Progenitor cell of endocrine pancreas (in vitro differentiated cells): Measurements from ENCODE around the gene CNPY1. TPM values are rescaled to one million over a fixed set of nuclear protein-coding genes. Genes with fewer than 3 reads are reported as not detected.

ENCODE experiments used
- DNase-seq: peaks from one replicate; pipeline ENCODE4 v3.0.0; 2021; ENCODE audit warnings: low spot score; ENCODE audit not compliant: unreplicated experiment
- H3K27ac Mint-ChIP-seq: 2 replicates; pipeline ENCODE4 v1.8.0; 2021; ENCODE audit warnings: mild to moderate bottlenecking, moderate library complexity, mixed read lengths
- H3K27me3 Mint-ChIP-seq: 2 replicates; pipeline ENCODE4 v1.8.0; 2021; ENCODE audit warnings: mixed read lengths
- H3K36me3 Mint-ChIP-seq: 2 replicates; pipeline ENCODE4 v1.8.0; 2022; ENCODE audit warnings: mixed read lengths; ENCODE audit not compliant: insufficient read depth
- H3K4me1 Mint-ChIP-seq: 2 replicates; pipeline ENCODE4 v1.8.0; 2021; ENCODE audit warnings: low read depth, mixed read lengths
- H3K4me3 Mint-ChIP-seq: 2 replicates; pipeline ENCODE4 v1.8.0; 2021; ENCODE audit warnings: low read depth, mild to moderate bottlenecking, moderate library complexity, mixed read lengths
- H3K9me3 Mint-ChIP-seq: 2 replicates; pipeline ENCODE4 v1.8.0; 2021; ENCODE audit warnings: low read depth, mixed read lengths
- CTCF ChIP-seq: fragments of 200-600 bp; sonication (generic); IDR thresholded peaks from one replicate; pipeline ENCODE4 v1.5.0; 2021; ENCODE audit warnings: antibody characterized with exemption, mild to moderate bottlenecking; ENCODE audit not compliant: unreplicated experiment
- total RNA-seq: library from RNA; stranded (reverse); gene quantifications from 2 replicates; pipeline ENCODE4 v1.2.1, GENCODE V29; 2021

Gene CNPY1
- total RNA-seq, 1 donor from 2014 or later, result not detected

DNA sequence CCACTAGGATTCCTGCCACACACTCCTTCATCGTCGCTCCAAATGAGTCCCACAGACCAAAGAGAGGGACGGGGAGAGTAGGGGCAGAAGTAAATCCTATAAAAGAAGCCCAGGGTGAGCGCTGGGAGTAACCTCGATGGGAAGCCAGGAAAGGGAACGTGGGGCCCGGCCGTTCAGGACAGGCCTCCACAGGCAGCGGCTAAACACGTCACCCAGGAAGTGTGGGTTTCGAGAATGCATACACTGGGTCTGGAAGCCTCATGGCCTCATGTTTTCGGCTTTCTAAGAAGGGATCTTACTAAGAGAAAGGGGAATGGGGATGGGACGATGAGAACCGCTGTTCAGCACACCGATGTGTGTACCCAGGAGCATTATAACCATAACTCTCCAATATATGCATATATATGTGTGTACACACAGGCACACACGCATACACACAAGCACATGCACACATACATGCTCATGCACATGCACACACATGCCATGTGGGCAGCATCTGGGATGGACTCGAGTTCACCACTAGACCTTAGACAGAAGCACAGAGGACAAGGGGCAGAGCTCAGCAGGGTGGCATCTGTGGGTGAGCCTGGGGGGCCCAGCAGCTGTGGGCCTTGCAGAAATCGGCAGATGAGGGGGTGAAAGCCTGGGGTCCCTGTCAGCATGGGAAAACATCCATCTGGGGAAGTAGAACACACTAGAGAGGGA, 14.8 kb upstream of the CNPY1 start:
- no peak overlapping the region for H3K27ac Mint-ChIP-seq
- H3K9me3 Mint-ChIP-seq, result no peaks in the 10 kb centered on the region
- no peaks in the 10 kb centered on the region for H3K4me1 Mint-ChIP-seq
- H3K27me3 Mint-ChIP-seq, result peaks cover 15% of the 10 kb centered on the region
- no peak for TF ChIP-seq CTCF
- H3K36me3 Mint-ChIP-seq, result no peaks in the 10 kb centered on the region
- DNase-seq, result no peak
- H3K4me3 Mint-ChIP-seq, result no peak overlapping the region

GRCh38 chr7:155560196-155560885, 14.0 kb upstream of the CNPY1 start:
- TF ChIP-seq CTCF, result no peak
- Mint-ChIP-seq H3K27ac (no peak overlapping the region), H3K4me3 (no peak overlapping the region), H3K9me3 (no peaks in the 10 kb centered on the region), H3K36me3 (no peaks in the 10 kb centered on the region), H3K4me1 (peaks cover 2% of the 10 kb centered on the region), H3K27me3 (peaks cover 15% of the 10 kb centered on the region)
- DNase-seq, result no peak

DNA sequence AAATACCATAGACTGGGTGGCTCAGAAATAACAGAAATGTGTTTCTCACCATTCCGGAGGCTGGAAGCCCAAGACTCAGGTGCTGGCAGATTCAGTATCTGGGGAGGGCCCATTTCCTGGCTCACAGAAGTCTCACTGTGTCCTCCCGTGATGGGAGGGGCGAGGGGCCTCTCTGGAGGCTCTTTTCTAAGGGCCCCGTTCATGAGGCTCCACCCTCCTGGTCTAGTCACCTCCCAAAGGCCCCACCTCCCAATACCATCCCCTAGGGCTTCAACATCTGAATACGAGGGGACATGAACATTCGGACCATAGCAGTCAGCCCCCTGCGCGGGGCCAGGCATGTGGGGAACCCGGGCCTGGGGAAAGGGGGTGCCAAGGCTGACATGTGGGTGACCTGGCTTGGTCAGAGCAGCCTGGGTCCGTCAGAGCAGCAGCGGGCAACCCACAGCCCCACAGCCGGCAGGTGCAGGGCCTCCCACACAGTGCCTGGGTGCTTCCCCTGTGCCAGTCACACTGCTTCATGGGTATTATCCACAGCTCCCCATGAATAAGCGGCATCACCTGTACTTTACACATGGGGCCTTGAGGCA, 13.3 kb upstream of the CNPY1 start:
- H3K27ac Mint-ChIP-seq, result no peak overlapping the region
- DNase-seq, result no peak
- no peak for TF ChIP-seq CTCF
- peaks cover 2% of the 10 kb centered on the region for H3K4me1 Mint-ChIP-seq
- no peaks in the 10 kb centered on the region for H3K9me3 Mint-ChIP-seq
- H3K36me3 Mint-ChIP-seq, result no peaks in the 10 kb centered on the region
- no peak overlapping the region for H3K4me3 Mint-ChIP-seq
- H3K27me3 Mint-ChIP-seq, result peaks cover 15% of the 10 kb centered on the region

GRCh38 chr7:155558961-155559360, 12.6 kb upstream of the CNPY1 start:
- no peak for TF ChIP-seq CTCF
- Mint-ChIP-seq H3K4me1 (peaks cover 2% of the 10 kb centered on the region), H3K36me3 (no peaks in the 10 kb centered on the region), H3K27ac (no peak overlapping the region), H3K27me3 (peaks cover 15% of the 10 kb centered on the region), H3K4me3 (no peak overlapping the region), H3K9me3 (no peaks in the 10 kb centered on the region)
- DNase-seq, result no peak

DNA sequence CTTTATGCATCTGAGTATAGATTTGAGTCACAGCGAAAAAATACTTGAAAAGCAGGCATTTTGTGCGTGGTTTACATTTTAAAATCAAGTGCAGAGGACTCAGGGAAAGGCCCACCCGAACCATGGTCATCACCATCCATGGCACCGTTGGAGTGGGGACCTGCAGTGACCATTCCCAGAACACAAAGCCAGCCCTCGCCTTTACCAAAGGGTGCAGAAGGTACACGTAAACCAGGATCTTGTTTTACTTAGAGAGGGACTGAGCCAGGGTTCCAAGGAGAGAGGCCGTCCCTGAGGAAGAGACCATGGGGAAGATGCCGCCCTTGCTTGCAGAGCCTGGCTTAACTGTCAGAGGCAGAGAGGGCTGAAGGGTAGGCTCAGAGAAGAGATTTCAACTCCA, 12.0 kb upstream of the CNPY1 start:
- Mint-ChIP-seq H3K36me3 (no peaks in the 10 kb centered on the region), H3K9me3 (no peaks in the 10 kb centered on the region), H3K4me1 (peaks cover 2% of the 10 kb centered on the region), H3K27me3 (peaks cover 15% of the 10 kb centered on the region), H3K27ac (no peak overlapping the region), H3K4me3 (no peak overlapping the region)
- no peak for TF ChIP-seq CTCF
- DNase-seq, result no peak
